SK-N-MC (cell line): ENCODE measurements around the gene MRPL11.
A peak's percentile ranks its signal among the peaks of the same experiment; 100 is the strongest.

Source experiments
- DNase-seq: peaks from one replicate; pipeline ENCODE4 v3.0.0-alpha.2; 2011; ENCODE audit warnings: low read depth, low spot score
- H3K27ac ChIP-seq: fragments of 200-600 bp; sonication (generic); 2 replicates; pipeline ENCODE4 v1.5.1; 2016; ENCODE audit warnings: mixed run types
- H3K36me3 ChIP-seq: fragments of 200-600 bp; sonication (generic); 2 replicates; pipeline ENCODE4 v1.6.1; 2017; ENCODE audit warnings: antibody characterized with exemption, low read length, mixed read lengths; ENCODE audit not compliant: insufficient read depth
- H3K4me3 ChIP-seq: fragments of 200-600 bp; sonication (generic); 2 replicates; pipeline ENCODE4 v1.5.1; 2016
- H3K9ac ChIP-seq: fragments of 200-600 bp; sonication (generic); 2 replicates; pipeline ENCODE4 v1.8.0; 2017; ENCODE audit warnings: mixed run types, mixed read lengths; ENCODE audit not compliant: insufficient read length
- H3K9me3 ChIP-seq: fragments of 200-600 bp; sonication (generic); 2 replicates; pipeline ENCODE4 v1.6.1; 2017; ENCODE audit warnings: low read depth, mild to moderate bottlenecking, antibody characterized with exemption, low read length, moderate library complexity, mixed read lengths
- EZH2 ChIP-seq: fragments of 200-600 bp; sonication (generic); IDR thresholded peaks from one replicate; pipeline ENCODE4 v1.6.1; 2017; ENCODE audit warnings: antibody characterized with exemption
- FOXP2 ChIP-seq: optimal IDR thresholded peaks from 2 replicates; pipeline ENCODE3; 2011; ENCODE audit warnings: mild to moderate bottlenecking, moderate library complexity; ENCODE audit not compliant: insufficient read depth; ENCODE audit errors: extremely low read length, control extremely low read depth
- POLR2AphosphoS5 ChIP-seq: IDR thresholded peaks from 2 replicates; pipeline ENCODE4 v1.6.1; 2012; ENCODE audit warnings: mild to moderate bottlenecking, low read depth, low read length, borderline replicate concordance

MRPL11 gene

DNA sequence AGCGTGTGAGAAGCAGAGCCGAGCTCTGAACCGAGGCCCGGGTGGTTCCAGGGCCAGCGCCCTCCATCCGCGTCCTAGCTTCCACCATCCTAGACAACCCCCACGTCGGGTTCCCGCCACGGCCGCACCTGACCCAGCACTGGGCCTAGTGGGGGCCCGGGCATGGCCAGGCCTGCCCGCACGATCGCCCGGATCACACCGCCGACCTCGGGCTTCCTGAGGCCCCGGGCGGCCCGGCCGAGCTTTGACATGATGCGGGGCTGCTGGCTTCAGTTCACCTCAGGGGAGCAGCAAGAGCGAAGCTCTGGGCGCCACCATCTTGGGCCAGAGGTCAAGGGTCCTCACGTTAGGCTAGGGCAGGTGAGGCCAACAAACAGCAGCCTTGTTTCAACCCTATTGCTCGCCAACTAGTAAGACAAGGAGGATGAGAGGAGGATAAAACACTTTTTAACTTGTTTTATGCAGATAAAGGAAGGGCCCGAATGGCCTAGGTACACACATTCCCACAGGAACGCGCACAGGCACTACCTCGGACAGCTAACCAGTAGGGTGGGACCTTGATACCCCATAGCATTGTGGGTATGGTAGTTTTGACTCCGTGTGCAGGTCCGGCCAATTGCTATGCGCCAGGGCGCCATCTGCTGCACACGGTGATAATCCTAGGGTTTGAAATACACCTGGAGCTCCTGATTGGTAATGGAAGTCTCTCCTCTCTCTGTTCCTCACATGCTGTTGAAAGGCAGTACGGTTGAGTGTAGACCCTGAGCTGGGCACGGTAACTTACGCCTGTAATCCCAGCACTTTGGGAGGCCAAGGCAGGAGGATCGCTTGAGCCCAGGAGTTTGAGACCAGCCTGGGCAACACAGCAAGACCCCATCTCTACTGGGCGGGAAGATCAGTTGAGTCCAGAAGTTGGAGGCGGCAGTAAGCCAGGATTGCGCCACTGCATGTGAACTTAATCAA lies at the start of gene MRPL11:
TSS of gene MRPL11 (minus strand) at position 345 of the 963 bp plus-strand sequence. CDS start at position 251, 94 bp downstream.
- TF ChIP-seq FOXP2 (no peak), POLR2AphosphoS5 (peak; percentile 64; the same call in 1 of the 2 replicates), EZH2 (no peak)
- peak within 1 kb of the TSS; percentile 94 for H3K9ac ChIP-seq

DNA sequence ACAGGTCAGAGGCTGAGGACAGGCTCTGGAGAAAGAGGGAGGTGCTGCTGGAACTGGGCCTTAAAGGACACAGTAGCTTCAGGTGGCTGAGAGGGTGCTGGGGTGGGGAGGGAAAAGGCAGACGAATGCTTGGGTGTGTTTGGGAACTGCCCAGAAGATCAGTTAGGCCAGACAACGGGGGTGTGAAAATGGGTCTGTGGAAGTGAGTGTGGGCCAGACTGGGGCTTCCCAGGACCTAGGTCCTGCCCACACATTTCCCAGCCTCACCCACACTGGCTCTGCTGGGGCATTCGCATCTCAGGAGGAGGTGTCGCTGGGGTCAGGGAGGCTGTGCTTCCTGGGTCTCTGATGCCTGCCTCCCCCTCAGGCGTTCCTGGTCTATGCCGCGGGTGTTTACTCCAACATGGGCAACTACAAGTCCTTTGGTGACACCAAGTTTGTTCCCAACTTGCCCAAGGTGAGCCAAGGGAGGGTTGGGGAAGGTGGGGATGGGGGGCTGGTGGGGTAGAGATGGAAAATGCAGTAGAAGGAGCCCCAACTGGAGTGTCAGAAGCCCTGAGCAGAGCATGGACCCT lies 46.2 kb upstream of the MRPL11 start:
- Histone ChIP-seq H3K9me3 (no peaks in the 10 kb centered on the region), H3K4me3 (no peak overlapping the region), H3K9ac (no peak overlapping the region), H3K27ac (no peak overlapping the region), H3K36me3 (no peaks in the 10 kb centered on the region; the same call in 1 of the 2 replicates)
- TF ChIP-seq POLR2AphosphoS5 (no peak), EZH2 (no peak), FOXP2 (no peak)
- DNase-seq, result no peak

More for the DNA sequence above, at the start of gene MRPL11:
- Histone ChIP-seq H3K27ac (peak within 1 kb of the TSS; percentile 88), H3K9me3 (no peaks in the 10 kb centered on the region), H3K36me3 (peaks cover 22% of the 10 kb centered on the region), H3K4me3 (peak within 1 kb of the TSS; percentile 96)
- DNase-seq, result peak; percentile 86

DNA sequence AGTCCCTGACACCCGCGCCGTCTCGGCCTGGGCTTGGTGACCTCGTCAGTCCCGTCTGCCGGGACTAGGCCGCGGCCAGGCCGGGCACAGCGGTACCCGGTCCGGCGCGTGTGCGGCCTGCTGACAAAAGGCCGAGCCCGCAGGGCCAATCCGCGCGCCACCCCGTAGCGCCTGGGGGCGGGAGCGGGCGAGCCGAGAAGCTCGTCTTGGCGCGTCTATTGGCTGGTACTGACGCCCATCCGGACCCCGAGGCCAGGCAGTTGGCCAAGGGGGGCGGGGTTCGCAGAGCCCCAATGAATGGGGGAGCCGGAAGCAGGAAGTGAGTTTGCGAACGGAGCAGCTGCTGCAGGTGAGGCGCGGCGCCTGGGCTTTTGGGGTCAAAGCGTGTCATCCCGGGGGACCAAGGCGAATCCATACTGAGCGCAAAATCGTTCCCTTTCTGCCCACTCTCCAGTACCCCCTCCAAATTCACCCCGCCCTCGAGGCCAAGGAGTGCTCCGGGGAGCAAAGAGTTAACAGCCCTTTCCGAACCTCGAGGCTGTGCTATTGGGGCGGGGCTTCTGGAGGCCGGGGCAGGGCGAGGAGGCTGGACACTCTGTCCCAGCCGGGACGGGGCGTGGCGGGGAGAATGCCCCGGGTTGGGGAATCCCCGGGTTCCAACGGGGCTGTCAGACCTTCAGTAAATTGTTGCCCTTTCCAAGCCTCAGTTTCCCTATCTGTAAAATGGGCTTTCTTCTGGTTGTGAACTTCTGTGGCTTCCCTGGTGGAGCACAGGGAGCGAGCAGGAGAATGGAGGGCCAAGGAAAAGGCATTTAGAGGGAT lies 41.7 kb upstream of the MRPL11 start, which contains the start of gene DPP3:
TSS of gene DPP3 (plus strand) at position 318 of the 822 bp plus-strand sequence. CDS start 1,767 bp downstream, outside the sequence.
- TF ChIP-seq FOXP2, result no peak
- no peak for TF ChIP-seq EZH2
- peak; percentile 78; the same call in 1 of the 2 replicates for TF ChIP-seq POLR2AphosphoS5
- H3K36me3 ChIP-seq, result no peaks in the 10 kb centered on the region

DNA sequence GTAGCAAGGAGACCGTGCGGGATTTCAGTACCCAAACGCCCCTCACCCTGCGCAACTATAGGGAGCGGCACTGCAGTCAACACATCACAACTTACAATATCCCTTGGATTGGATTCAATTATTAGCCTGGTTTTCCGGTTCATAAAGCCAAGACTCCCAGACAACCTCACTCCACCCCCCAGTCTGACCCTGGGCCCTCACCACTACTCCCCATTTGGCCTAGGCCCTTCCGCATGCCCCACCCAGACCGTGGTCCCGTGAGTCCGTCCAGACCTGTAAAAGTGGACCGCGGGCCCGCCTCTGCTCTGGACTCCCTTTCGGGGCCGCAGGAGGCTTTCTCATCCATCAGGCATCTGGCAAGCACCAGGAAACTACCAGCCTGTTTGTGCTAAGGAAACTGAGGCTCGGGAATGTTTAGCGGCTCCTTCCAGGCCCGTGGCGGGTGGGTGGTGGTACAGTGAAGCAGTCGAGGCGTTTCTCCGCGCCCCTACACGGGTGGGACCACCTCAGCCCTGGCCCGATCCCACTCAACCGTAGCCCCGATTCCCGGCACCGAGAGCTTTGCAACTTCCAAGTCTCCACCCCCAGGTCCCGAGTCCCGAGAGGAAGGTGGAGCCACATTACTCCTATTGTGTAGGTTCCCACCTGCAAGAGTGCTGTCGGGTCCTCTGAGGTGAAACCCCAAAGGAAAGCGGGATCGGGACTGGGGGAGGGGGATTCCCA lies 40.9 kb upstream of the MRPL11 start:
- DNase-seq, result no peak
- H3K4me3 ChIP-seq, result peak overlapping the region; percentile 90
- no peaks in the 10 kb centered on the region for H3K9me3 ChIP-seq
- no peaks in the 10 kb centered on the region for H3K36me3 ChIP-seq
- peak overlapping the region; percentile 94 for H3K9ac ChIP-seq
- peak overlapping the region; percentile 77; the same call in 1 of the 2 replicates for H3K27ac ChIP-seq
- TF ChIP-seq POLR2AphosphoS5 (no peak), EZH2 (no peak), FOXP2 (no peak)

More for the DNA sequence above, 41.7 kb upstream of the MRPL11 start, which contains the start of gene DPP3:
- H3K9ac ChIP-seq, result peak within 1 kb of the TSS; percentile 94
- H3K27ac ChIP-seq, result peak within 1 kb of the TSS; percentile 77; the same call in 1 of the 2 replicates
- no peaks in the 10 kb centered on the region for H3K9me3 ChIP-seq
- H3K4me3 ChIP-seq, result peak within 1 kb of the TSS; percentile 90
- peak; percentile 50 for DNase-seq

DNA sequence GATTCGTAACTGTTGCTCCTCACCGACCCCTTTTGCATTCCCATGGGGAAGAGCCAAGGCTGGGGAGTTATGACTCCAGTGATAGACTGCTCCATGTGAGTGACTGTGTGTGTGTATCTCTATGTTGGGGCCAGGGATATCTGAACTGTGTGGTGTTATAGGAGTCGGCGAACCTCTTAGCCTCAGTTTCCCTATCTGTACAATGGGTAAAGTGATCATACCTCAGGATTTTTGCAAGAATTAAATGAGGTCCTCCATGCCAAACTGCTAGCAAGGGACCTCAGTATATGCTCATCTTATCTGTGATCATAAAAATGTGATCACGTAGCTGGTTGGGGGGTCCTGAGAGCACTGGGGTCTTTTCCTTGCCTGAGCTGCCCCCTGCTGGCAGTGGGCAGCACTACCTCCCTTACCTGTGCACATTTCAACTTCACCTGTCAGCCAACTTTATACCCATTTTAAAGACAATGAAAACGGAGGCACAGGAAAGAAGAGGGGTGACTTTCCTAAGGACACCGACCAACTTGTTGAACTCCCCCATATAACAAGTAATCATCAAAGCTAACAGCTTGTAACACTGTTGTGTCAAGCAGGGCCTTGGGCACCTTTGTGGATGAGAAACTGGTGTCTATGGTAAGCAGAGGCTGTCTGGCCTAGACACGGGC lies 40.2 kb upstream of the MRPL11 start:
- Histone ChIP-seq H3K4me3 (peak overlapping the region; percentile 90), H3K27ac (no peak overlapping the region), H3K9me3 (no peaks in the 10 kb centered on the region), H3K9ac (peak overlapping the region; percentile 94), H3K36me3 (no peaks in the 10 kb centered on the region)
- TF ChIP-seq FOXP2 (no peak), EZH2 (no peak), POLR2AphosphoS5 (no peak)
- no peak for DNase-seq

DNA sequence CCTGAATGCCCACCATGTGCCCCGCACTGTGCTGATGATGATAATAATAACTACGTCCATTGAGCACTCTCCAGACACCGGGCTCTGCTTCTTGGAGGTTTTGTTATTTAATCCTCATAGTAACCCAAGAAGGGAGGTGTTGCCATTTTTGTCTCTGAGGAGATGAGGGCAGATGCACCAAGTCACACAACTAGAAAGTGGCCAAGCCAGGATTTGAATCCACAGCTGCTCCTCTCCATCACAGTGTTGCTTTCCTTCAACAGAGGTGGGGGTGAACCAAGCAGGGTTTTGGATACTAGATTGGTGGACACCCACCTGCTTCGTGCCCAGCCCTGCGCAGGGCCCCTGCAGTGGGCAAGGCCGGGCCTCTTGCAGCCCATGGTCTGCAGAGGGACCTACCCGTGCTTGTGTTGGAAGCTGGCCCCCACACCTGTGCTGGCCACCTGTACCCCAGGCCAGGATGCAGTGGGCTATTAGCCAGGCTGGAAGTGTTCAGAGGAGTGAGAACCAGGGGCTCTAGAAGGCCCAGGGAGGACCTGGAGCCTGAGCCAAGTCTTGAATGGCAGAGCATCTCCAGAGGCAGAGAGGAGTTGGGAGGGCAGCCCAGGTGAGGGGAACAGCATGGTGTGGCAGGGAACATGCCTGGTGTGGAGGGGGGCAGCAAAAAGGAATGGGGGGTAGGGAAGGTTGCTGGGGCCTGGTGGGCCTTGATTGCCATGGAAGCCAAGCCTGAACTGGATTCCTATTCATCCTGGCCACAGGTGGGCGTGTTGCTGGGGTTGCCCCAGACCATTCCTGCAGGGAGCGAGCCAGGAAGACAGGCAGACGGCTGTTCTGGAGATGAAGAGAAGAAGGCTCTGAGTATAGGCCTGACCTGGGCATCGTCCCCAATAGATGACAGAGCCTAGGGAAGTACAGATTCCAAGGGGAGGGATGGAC lies 38.9 kb upstream of the MRPL11 start:
- TF ChIP-seq POLR2AphosphoS5 (no peak), EZH2 (no peak), FOXP2 (no peak)
- Histone ChIP-seq H3K36me3 (no peaks in the 10 kb centered on the region), H3K4me3 (no peak overlapping the region), H3K9me3 (no peaks in the 10 kb centered on the region), H3K27ac (no peak overlapping the region), H3K9ac (no peak overlapping the region)
- DNase-seq, result no peak
